Ishikawa (cell line): Measurements from ENCODE around the gene GABRR3.

Experiments used
- CEBPB ChIP-seq: IDR thresholded peaks from 2 replicates; pipeline ENCODE4 v1.6.1; 2012
- CREB1 ChIP-seq: IDR thresholded peaks from 2 replicates; pipeline ENCODE4 v1.6.1; 2012; ENCODE audit warnings: low read depth
- EGR1 ChIP-seq: IDR thresholded peaks from 2 replicates; pipeline ENCODE4 v1.6.1; 2012
- EP300 ChIP-seq: IDR thresholded peaks from 2 replicates; pipeline ENCODE4 v1.6.1; 2012; ENCODE audit warnings: borderline replicate concordance
- FOXM1 ChIP-seq: IDR thresholded peaks from 2 replicates; pipeline ENCODE4 v1.6.1; 2012; ENCODE audit warnings: low read depth, borderline replicate concordance
- MAX ChIP-seq: IDR thresholded peaks from 2 replicates; pipeline ENCODE4 v1.6.1; 2012
- NFIC ChIP-seq: IDR thresholded peaks from 2 replicates; pipeline ENCODE4 v1.6.1; 2012
- RAD21 ChIP-seq: IDR thresholded peaks from 2 replicates; pipeline ENCODE4 v1.6.1; 2012; ENCODE audit warnings: low read depth
- REST ChIP-seq: IDR thresholded peaks from 2 replicates; pipeline ENCODE4 v1.6.1; 2012; ENCODE audit warnings: low read depth, mild to moderate bottlenecking
- TAF1 ChIP-seq: IDR thresholded peaks from 2 replicates; pipeline ENCODE4 v1.6.1; 2012; ENCODE audit warnings: low read depth, mild to moderate bottlenecking
- TCF12 ChIP-seq: IDR thresholded peaks from 2 replicates; pipeline ENCODE4 v1.6.1; 2012; ENCODE audit warnings: low read depth
- TEAD4 ChIP-seq: IDR thresholded peaks from 2 replicates; pipeline ENCODE4 v1.6.1; 2012
- USF1 ChIP-seq: IDR thresholded peaks from 2 replicates; pipeline ENCODE4 v1.6.1; 2012
- YY1 ChIP-seq: IDR thresholded peaks from 2 replicates; pipeline ENCODE4 v1.6.1; 2012; ENCODE audit warnings: low read depth
- ZBTB7A ChIP-seq: IDR thresholded peaks from 2 replicates; pipeline ENCODE4 v1.6.1; 2012; ENCODE audit warnings: low read depth

The GABRR3 gene

GRCh38 chr3:97970956-97971620 lies 64.0 kb downstream of the GABRR3 start:
- no peak for TF ChIP-seq CREB1

GRCh38 chr3:97970156-97970555 lies 65.0 kb downstream of the GABRR3 start:
- TF ChIP-seq EP300 (no peak), TEAD4 (no peak), EGR1 (no peak), YY1 (no peak), FOXM1 (no peak), TAF1 (no peak), TCF12 (no peak), ZBTB7A (no peak), CEBPB (no peak), CREB1 (no peak)

- TF ChIP-seq CREB1 (no peak), FOXM1 (no peak), TCF12 (no peak), NFIC (no peak), CEBPB (no peak), MAX (no peak), USF1 (no peak), YY1 (no peak), EP300 (no peak), ZBTB7A (no peak), RAD21 (no peak), REST (no peak), EGR1 (no peak)
Measured at GRCh38 chr3:97969541-97969940, 65.6 kb downstream of the GABRR3 start.

GRCh38 chr3:97968376-97968775 lies 66.7 kb downstream of the GABRR3 start:
- TF ChIP-seq EGR1 (no peak), CEBPB (no peak), CREB1 (no peak), TEAD4 (no peak), FOXM1 (no peak), TCF12 (no peak), YY1 (no peak), MAX (no peak), ZBTB7A (no peak)

- TF ChIP-seq RAD21 = no peak
Measured at GRCh38 chr3:97967966-97968365, 67.1 kb downstream of the GABRR3 start.

GRCh38 chr3:97960993-97961766 lies 73.9 kb downstream of the GABRR3 start:
- no peak for TF ChIP-seq NFIC
- TF ChIP-seq RAD21 = no peak
- TF ChIP-seq EGR1 = no peak
- TF ChIP-seq MAX = no peak
- no peak for TF ChIP-seq CEBPB
- no peak for TF ChIP-seq TCF12
- no peak for TF ChIP-seq ZBTB7A
- no peak for TF ChIP-seq TAF1
- no peak for TF ChIP-seq REST

GRCh38 chr3:97960551-97960950 lies 74.6 kb downstream of the GABRR3 start:
- no peak for TF ChIP-seq USF1
- no peak for TF ChIP-seq REST
- TF ChIP-seq ZBTB7A = no peak
- no peak for TF ChIP-seq NFIC
- no peak for TF ChIP-seq TEAD4
- TF ChIP-seq TAF1 = no peak
- TF ChIP-seq TCF12 = no peak
- no peak for TF ChIP-seq MAX
- TF ChIP-seq YY1 = no peak
- TF ChIP-seq EGR1 = no peak
- no peak for TF ChIP-seq FOXM1
- TF ChIP-seq RAD21 = no peak
- TF ChIP-seq EP300 = no peak
